NCI-H1436 (cell line): ENCODE data around the gene OR5I1.
"Not testable (repeated sequence)": the region's sequence is repeated elsewhere in the genome, so short reads cannot be mapped to it uniquely, and the experiment has no call there.

ENCODE experiments used
- DNase-seq: peaks from one replicate; lab custom pipeline; 2025; lab: John Stamatoyannopoulos, UW

Gene OR5I1

DNA sequence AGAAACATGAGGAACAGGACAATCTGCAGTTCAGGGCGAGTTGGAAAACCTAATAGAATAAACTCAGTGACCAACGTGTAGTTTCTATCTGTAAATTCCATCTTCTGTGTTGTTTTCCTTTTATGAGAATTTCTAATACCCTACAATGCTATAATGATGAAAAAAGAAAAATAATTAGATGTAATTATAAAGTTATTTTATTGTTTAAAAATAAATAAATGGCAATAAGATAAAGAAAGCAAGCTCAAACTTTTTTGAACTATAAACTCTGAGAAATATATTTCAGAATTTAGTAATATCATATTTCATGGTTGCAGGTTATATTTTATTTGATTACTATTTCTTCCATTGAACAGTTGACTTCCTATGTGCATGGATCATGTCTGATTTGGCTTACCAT is at the start of gene OR5I1:
Gene OR5I1 (minus strand): TSS at position 101 of the 400 bp plus-strand sequence. CDS start 0 bp downstream, at position 101.
- DNase-seq, result no peak

DNA sequence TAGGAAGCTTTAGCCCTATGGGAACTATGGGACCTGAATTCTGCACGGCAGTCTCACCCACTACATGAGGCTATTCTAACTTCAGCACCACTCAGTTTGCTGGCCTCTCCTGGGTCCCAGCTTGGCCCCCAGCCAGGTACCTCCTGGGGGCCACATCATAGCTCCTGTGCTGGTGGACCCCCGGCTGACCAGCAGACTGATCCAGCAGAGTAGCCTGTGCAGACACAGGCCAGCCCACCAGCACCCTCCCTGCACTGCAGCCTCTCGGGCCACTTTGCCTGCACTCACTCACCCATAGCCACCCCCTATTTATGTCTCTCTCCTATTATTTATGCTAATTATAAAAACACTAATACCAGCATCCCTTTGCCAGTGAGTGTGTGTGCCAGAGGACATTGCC is 34.7 kb upstream of the OR5I1 start:
- DNase-seq, result no peak

DNA sequence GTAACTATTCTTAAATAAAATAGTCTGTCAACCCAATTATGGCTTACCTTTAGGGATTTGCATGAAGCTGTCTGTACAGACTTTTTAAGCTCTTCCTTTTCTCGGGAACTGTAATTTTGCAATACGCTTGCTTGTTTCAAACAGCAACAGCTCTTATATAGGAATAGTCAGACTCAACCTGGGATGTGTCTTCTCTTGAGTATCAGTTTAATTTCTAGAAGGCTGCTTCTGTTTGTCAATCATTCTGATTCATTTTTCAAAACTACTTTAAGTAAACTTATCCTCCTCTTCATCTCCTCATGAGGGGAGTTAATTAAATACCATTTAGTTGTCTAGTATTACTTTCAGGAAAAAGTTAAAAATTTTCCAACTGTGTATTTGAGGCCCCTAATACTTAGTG is 33.6 kb upstream of the OR5I1 start, which contains the start of gene OR10AG1:
Gene OR10AG1 (minus strand): TSS at position 101 of the 400 bp plus-strand sequence. CDS start 38 bp downstream, at position 63.
- DNase-seq, result no peak

GRCh38 chr11:55967914-55968313 is 31.7 kb upstream of the OR5I1 start:
- DNase-seq, result no peak

GRCh38 chr11:55966391-55966790 is 30.2 kb upstream of the OR5I1 start:
- DNase-seq, result no peak

DNA sequence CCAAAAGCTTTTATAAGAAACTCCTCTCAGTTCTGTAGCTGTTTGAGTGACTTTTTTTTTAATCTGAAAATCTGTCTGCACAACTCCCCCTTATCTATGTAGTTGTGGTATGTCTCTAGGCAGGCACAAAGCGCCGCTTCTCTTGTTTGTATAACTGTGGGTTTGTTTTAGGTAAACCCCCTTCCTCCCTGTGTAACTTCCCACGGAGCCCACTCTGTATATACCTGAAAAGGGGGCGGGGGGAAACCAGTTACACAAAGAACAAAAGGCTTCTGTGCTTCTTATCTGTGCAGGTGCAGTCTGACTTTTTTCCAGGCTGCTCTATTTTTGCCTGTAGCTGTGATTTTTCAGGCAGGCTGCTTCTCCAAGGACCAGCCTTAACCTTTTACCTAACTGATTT is 20.3 kb upstream of the OR5I1 start:
- no peak for DNase-seq

- no peak for DNase-seq
Measured at GRCh38 chr11:55949330-55949729, 13.1 kb upstream of the OR5I1 start.

DNA sequence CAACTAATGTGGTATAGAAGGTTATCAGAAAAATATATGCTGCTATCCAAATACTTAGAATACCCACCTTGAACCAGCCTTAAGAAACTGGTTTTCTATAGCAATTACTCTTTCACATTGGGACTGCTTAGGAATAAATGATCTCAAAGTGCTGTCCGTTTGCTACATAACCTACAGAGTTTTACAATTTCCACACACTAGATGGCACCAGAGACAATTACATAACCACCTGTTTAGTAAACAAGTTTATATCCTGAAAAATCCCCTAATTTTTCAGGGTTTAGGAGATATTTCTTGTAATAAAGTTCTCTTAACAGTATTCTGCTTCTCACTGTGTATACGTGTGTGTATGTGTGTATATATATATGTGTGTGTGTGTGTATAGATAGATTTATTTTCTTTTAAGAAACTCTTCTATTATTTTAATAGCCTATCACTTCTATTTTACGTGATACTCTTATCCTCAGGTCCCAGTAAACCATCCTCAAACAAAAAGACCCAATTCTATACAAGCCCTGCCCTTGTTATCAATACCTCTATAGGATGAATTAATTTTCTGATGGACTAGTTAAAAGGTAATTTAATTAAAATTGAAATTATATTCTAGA is 6.7 kb upstream of the OR5I1 start:
- DNase-seq, result peak; percentile 2

- DNase-seq, result no peak
Measured at GRCh38 chr11:55920537-55920936, 15.7 kb downstream of the OR5I1 start.

DNA sequence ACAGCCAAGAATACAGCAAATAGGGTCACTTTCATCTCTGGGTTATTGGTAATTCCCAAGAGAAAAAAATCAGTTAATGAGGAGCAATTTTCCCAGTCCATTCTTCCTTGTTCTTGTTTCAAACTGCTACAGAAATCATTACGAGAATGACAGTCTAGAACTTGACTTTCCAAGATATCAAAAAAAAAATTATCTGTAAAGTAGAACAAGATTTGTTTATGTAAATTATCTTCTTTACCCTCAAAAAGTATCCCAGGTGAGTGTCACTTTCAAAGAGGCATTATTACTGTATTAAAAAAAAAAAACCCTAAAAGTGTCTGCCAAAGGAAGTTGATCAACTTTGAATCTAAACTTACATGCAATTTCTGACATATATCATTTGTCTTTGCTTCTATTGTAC is 21.7 kb downstream of the OR5I1 start, which contains the start of gene OR5W2:
Gene OR5W2 (minus strand): TSS at position 101 of the 400 bp plus-strand sequence. CDS start 0 bp downstream, at position 101.
- no peak for DNase-seq

- DNase-seq, result no peak
Measured at GRCh38 chr11:55902308-55902707, 33.9 kb downstream of the OR5I1 start.

DNA sequence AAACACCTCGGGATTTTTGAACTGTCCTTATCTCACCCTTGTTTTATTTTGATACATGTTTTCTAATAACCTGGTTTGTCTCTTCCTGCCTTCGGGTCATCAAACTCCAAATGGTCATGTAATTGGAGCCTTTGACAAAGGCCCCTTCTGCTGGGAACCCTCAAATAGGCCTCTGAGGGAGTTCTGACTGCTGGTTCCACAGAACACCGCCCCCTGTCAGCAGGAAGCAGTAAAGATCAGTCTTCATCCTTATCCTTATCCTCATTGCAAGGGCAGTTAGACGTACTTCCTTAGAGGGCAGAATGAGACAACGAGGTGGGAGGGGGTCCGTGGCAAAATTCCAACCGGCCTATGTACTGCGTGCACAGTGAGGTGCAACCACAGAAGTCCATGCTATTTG is 41.0 kb downstream of the OR5I1 start:
- DNase-seq, result no peak

- not testable (repeated sequence) for DNase-seq
Measured at GRCh38 chr11:55885481-55885880, 50.7 kb downstream of the OR5I1 start.
